GM12801 (cell line): ENCODE data around the gene LRRC26.

ENCODE experiments used
- CTCF ChIP-seq: IDR thresholded peaks from one replicate; pipeline ENCODE4 v1.5.1; 2011; ENCODE audit warnings: control low read depth; ENCODE audit not compliant: insufficient read length; ENCODE audit errors: extremely low read depth

Gene LRRC26

GRCh38 chr9:137178939-137179630 is 9.2 kb upstream of the LRRC26 start:
- TF ChIP-seq CTCF, result no peak

- TF ChIP-seq CTCF, result no peak
Measured at GRCh38 chr9:137178201-137178938, 8.5 kb upstream of the LRRC26 start.

- no peak for TF ChIP-seq CTCF
Measured at GRCh38 chr9:137176302-137177182, 6.7 kb upstream of the LRRC26 start.

GRCh38 chr9:137175345-137175961 is 5.6 kb upstream of the LRRC26 start:
- TF ChIP-seq CTCF, result no peak

GRCh38 chr9:137174722-137175293 is 5.0 kb upstream of the LRRC26 start:
- no peak for TF ChIP-seq CTCF

- no peak for TF ChIP-seq CTCF
Measured at GRCh38 chr9:137173796-137174664, 4.2 kb upstream of the LRRC26 start.
